ENCODE results near the gene MMP3.
"Not testable (repeated sequence)": the region's sequence is repeated elsewhere in the genome, so short reads cannot be mapped to it uniquely, and the experiment has no call there.

The MMP3 gene

GRCh38 chr11:102843489-102843888, at the start of gene MMP3:
TSS of gene MMP3 (minus strand) at chr11:102843609. CDS start at chr11:102843546, 63 bp downstream.
- no peak for DNase-seq

GRCh38 chr11:102891736-102892135, 48.3 kb upstream of the MMP3 start:
- no peak for DNase-seq

- DNase-seq, result no peak
Observed at GRCh38 chr11:102886999-102887398, 43.6 kb upstream of the MMP3 start.

GRCh38 chr11:102883141-102883540, 39.7 kb upstream of the MMP3 start:
- DNase-seq, result no peak

GRCh38 chr11:102882389-102883024, 39.1 kb upstream of the MMP3 start:
- DNase-seq, result no peak

DNA sequence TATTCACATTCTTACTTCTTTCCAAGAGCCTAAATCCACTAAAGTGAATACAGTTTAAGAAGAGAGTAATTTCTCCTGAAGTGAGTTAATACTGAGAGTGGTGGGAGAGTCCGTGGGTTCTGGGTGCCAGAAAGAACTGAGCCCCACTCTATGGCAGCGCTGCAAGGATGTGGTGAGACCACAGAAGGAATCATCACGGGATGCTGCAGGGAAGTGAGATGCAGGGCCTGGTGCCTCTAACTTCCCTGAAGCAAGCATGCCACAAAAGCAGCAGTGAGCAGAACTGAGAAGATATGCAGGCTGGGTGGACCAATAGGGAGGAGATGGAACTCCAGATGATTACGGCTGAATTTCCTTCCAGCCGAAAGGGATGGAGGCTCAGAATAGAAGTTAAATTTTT, 36.4 kb upstream of the MMP3 start:
- DNase-seq, result no peak

GRCh38 chr11:102878595-102878994, 35.2 kb upstream of the MMP3 start:
- no peak for DNase-seq

GRCh38 chr11:102874852-102875251, 31.4 kb upstream of the MMP3 start, which contains the start of gene MMP12:
TSS of gene MMP12 (minus strand) at chr11:102874982. CDS start at chr11:102874937, 45 bp downstream.
- DNase-seq, result no peak

DNA sequence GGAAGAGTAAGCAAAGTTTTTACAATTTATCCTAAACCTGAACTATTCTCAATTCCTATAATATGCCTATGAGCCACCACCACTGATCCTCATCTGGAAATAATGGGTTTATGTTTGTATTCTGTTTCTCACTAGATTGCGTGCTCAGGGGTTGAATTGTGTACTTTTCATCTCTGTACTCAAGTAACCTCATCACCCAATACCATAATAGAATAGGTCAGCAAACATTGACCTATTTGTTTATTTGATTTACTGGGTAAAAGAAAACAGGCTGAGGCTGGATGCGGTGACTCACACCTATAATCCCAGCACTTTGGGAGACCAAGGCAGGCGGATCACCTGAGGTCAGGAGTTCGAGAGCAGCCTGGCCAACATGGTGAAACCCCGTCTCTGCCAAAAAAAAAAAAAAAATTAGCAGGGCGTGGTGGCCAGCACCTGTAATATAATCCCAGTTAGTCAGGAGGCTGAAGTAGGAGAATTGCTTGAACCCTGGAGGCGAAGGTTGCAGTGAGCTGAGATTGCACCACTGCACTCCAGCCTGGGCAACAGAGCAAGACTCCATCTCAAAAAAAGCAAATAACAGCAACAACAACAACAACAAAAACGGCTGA, 26.1 kb upstream of the MMP3 start:
- DNase-seq, result not testable (repeated sequence)

- no peak for DNase-seq
Observed at GRCh38 chr11:102868339-102868738, 24.9 kb upstream of the MMP3 start.

DNA sequence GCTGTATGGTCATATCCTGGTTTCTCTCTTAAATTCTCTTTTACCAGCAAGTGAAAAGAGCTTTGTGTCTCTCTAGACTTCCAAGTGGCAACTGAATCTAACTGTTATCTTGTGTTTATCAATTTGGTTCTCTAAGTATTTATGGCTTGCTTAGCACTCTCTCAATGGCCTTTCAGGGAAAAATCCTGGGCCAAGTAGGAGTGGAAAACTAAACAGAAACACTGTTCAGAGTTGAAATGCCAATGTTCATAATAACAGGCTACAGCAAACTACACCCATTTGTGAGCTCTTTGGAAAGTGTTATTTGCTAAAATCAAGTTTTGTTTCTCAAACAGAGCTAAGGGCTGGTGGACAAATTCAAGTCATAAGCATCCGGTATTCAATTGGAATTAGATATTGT, 21.3 kb upstream of the MMP3 start:
- DNase-seq, result no peak

- no peak for DNase-seq
Observed at GRCh38 chr11:102853956-102854355, 10.5 kb upstream of the MMP3 start.

GRCh38 chr11:102853055-102853454, 9.6 kb upstream of the MMP3 start:
- no peak for DNase-seq

GRCh38 chr11:102850973-102851745, 7.8 kb upstream of the MMP3 start:
- no peak for DNase-seq

GRCh38 chr11:102849311-102849710, 5.9 kb upstream of the MMP3 start:
- no peak for DNase-seq

- no peak for DNase-seq
Observed at GRCh38 chr11:102846292-102846691, 2.9 kb upstream of the MMP3 start.

DNA sequence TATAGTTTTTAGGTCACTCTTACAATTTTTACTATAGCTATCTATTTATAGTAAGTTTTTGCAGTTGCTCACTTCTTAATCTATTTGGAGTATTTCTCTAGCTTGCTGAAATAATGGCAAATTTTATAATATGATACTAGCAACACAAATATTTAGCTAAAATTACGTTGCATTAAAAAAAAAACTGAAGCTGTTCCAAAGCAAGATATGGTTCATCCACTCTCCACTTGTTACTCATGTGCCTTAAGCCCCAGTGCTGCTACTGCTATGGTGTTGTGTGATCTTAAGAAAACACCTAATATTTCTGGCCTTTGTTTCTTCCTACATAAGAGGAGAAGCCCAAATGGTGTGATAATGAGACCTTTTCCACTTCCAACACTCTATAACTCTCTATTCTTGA, 479 bp downstream of the MMP3 start:
- no peak for DNase-seq

DNA sequence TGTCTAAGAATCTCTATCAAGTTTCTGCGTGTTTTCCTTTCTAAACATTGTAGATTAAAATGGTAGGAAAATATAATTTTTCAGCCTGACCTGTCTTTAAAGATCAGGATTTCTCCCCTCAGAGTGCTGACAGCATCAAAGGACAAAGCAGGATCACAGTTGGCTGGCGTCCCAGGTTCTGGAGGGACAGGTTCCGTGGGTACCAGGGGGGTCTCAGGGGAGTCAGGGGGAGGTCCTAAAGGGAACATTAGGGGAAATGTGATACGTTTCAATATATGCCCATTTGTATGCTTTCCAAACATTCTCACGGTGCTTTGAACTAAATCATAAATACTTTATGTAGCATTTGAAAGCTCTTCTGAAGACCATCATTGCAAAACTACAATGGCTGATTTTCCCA, 3.4 kb downstream of the MMP3 start:
- DNase-seq, result no peak

GRCh38 chr11:102837646-102838045, 5.8 kb downstream of the MMP3 start:
- no peak for DNase-seq

- DNase-seq, result no peak
Observed at GRCh38 chr11:102837156-102837555, 6.3 kb downstream of the MMP3 start.

GRCh38 chr11:102836290-102836875, 7.0 kb downstream of the MMP3 start:
- DNase-seq, result no peak

GRCh38 chr11:102833731-102834130, 9.7 kb downstream of the MMP3 start:
- DNase-seq, result no peak

GRCh38 chr11:102832612-102833011, 10.8 kb downstream of the MMP3 start:
- no peak for DNase-seq

Data from stimulated activated CD4-positive, alpha-beta T cell treated with anti-CD3 and anti-CD28 coated beads, Interleukin-2, amount 100 ng/mL, for 48 hours (primary cell).